Panc1 (cell line): ENCODE results near the gene MTUS2. TPM values are rescaled to one million over a fixed set of nuclear protein-coding genes. Genes with fewer than 3 reads are reported as not detected.

Source experiments
- ATAC-seq: fragments of 200-7000 bp; cut with Tn5 transposase; 2 replicates; pipeline ENCODE4 v1.9.1; 2020; ENCODE audit warnings: mild to moderate bottlenecking, moderate library complexity
- BruUV-seq: library from RNA; stranded (reverse); fragments of 400-500 nt; replicated peaks from 2 replicates; lab custom pipeline; 2021; lab: Mats Ljungman, UMichigan
- CTCF ChIA-PET: fragments of 300-600 bp; sonication (Branson Sonifier 250); formaldehyde crosslinking; loops from one replicate; lab custom pipeline; 2022; ENCODE audit warnings: antibody characterized with exemption; lab: Charles Lee
- POLR2A ChIA-PET: fragments of 300-600 bp; sonication (Branson Sonifier 250); formaldehyde crosslinking; loops from one replicate; lab custom pipeline; 2022; ENCODE audit warnings: antibody characterized with exemption; lab: Charles Lee
- DNase-seq: peaks from one replicate; pipeline ENCODE4 v3.0.0-alpha.2; 2010; ENCODE audit warnings: low read depth, low spot score
- H3K27ac ChIP-seq: 2 replicates; pipeline ENCODE4 v1.5.1; 2011; ENCODE audit warnings: mild to moderate bottlenecking, low read length, inconsistent platforms
- H3K27me3 ChIP-seq: fragments of 200-500 bp; sonication (Bioruptor generic); 2 replicates; pipeline ENCODE4 v1.6.0; 2014; ENCODE audit warnings: low read length, inconsistent platforms; ENCODE audit not compliant: control insufficient read depth, insufficient read depth
- H3K36me3 ChIP-seq: fragments of 200-500 bp; sonication (Bioruptor generic); 2 replicates; pipeline ENCODE4 v1.5.1; 2014; ENCODE audit warnings: inconsistent platforms, mild to moderate bottlenecking, low read length, moderate library complexity; ENCODE audit not compliant: control insufficient read depth, insufficient read depth
- H3K4me1 ChIP-seq: 2 replicates; pipeline ENCODE4 v1.5.1; 2011; ENCODE audit warnings: inconsistent platforms, mild to moderate bottlenecking, low read length, moderate library complexity; ENCODE audit not compliant: control insufficient read depth, insufficient read depth
- H3K4me3 ChIP-seq, 2 experiments: 2 replicates each; pipeline ENCODE4 v1.5.1; 2011 to 2012; ENCODE audit warnings: low read depth in 2 of 2, low read length in 2 of 2, mild to moderate bottlenecking in 2 of 2, inconsistent platforms in 1 of 2, moderate library complexity in 1 of 2
- H3K9me3 ChIP-seq: fragments of 200-500 bp; sonication (Bioruptor generic); 2 replicates; pipeline ENCODE4 v1.5.1; 2014; ENCODE audit warnings: low read depth, mild to moderate bottlenecking, inconsistent platforms, low read length, moderate library complexity; ENCODE audit not compliant: control insufficient read depth, insufficient read depth
- CTCF ChIP-seq: fragments of 450-650 bp; IDR thresholded peaks from 2 replicates; pipeline ENCODE4 v1.5.1; 2017; ENCODE audit warnings: mild to moderate bottlenecking
- POLR2AphosphoS5 ChIP-seq: IDR thresholded peaks from 2 replicates; pipeline ENCODE4 v1.6.1; 2012; ENCODE audit warnings: mild to moderate bottlenecking, low read depth, low read length, moderate library complexity
- REST ChIP-seq, 2 experiments: IDR thresholded peaks; 2 replicates each; pipeline ENCODE4 v1.6.1; 2011 to 2012; ENCODE audit warnings: low read depth in 2 of 2, control low read depth in 1 of 2, low read length in 1 of 2, mild to moderate bottlenecking in 1 of 2, moderate library complexity in 1 of 2; ENCODE audit not compliant: insufficient read depth in 1 of 2
- SIN3A ChIP-seq: IDR thresholded peaks from 2 replicates; pipeline ENCODE4 v1.6.1; 2012; ENCODE audit warnings: low read depth, mild to moderate bottlenecking, low read length, moderate library complexity, borderline replicate concordance; ENCODE audit not compliant: insufficient read depth
- TCF7L2 ChIP-seq: IDR thresholded peaks from 2 replicates; pipeline ENCODE4 v1.6.1; 2011; ENCODE audit warnings: mild to moderate bottlenecking, low read depth, low read length, inconsistent platforms
- in situ Hi-C: cut with HindIII; loops from 2 replicates; pipeline ENCODE4 v1.10.0; 2016; ENCODE audit warnings: low sequenced_read_pairs, low pct_unique_long_range_greater_than_20kb
- intact Hi-C: fragments of 100-400 bp; cut with micrococcal nuclease; formaldehyde crosslinking; loops from one replicate; pipeline ENCODE4 v1.10.0; 2022; ENCODE audit not compliant: unreplicated experiment
- total RNA-seq: library from RNA; stranded (reverse); gene quantifications from one replicate; pipeline ENCODE4 v1.2.1, GENCODE V29; 2021; ENCODE audit not compliant: unreplicated experiment

Gene MTUS2
- total RNA-seq, 1 experiment from 2014 or later: 0.05 TPM

DNA sequence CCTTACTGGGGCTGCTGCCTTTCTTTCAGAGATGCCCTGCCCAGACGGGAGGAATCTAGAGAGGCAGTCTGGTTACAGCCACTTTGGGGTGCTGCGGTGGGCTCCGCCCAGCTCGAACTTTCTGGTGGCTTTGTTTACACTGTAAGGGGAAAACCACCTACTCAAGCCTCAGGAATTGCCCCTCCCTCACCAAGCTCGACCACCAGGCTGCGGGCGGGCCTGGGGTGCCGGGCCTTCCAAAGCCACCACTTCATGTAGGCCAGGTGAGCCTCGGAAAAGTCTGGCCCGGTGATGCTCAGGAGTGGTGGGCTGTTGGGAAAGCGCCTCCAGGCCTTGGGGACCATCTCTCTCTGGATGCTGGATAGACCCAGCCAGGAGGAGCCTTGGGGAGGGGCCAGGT is 218.6 kb downstream of the MTUS2 start:
- Histone ChIP-seq H3K27me3 (no peaks in the 10 kb centered on the region), H3K36me3 (no peaks in the 10 kb centered on the region), H3K9me3 (no peaks in the 10 kb centered on the region), H3K4me1 (no peaks in the 10 kb centered on the region), H3K4me3 (no peak overlapping the region), H3K27ac (no peak overlapping the region)
- in situ Hi-C loops (no loop called here), intact Hi-C loops (no loop called here)
- ATAC-seq (no peak), DNase-seq (no peak)
- CTCF ChIA-PET: no interaction called here
- POLR2A ChIA-PET: no interaction called here
- TF ChIP-seq TCF7L2 (no peak), SIN3A (no peak), POLR2AphosphoS5 (no peak), REST (IDR thresholded peaks at IDR 0.05; ENCODE audit: insufficient read depth in 1 of 2, low read depth in 2 of 2, low read length in 1 of 2) (no peak), CTCF (no peak)
- no TSS peak for BruUV-seq

- no TSS peak for BruUV-seq
- H3K27ac ChIP-seq: no peak overlapping the region
- POLR2A ChIA-PET: no interaction called here
- no peaks in the 10 kb centered on the region for H3K27me3 ChIP-seq
- no peak overlapping the region for H3K4me3 ChIP-seq
- CTCF ChIA-PET: no interaction called here
- H3K4me1 ChIP-seq: no peaks in the 10 kb centered on the region
- no peak for DNase-seq
- TF ChIP-seq TCF7L2 (no peak), REST (IDR thresholded peaks at IDR 0.05; ENCODE audit: insufficient read depth in 1 of 2, low read depth in 2 of 2, low read length in 1 of 2) (no peak), POLR2AphosphoS5 (no peak), SIN3A (no peak), CTCF (no peak)
- no peak for ATAC-seq
- in situ Hi-C loops (no loop called here), intact Hi-C loops (no loop called here)
- no peaks in the 10 kb centered on the region for H3K36me3 ChIP-seq
- H3K9me3 ChIP-seq: no peaks in the 10 kb centered on the region
These were observed 219.1 kb downstream of the MTUS2 start for GRCh38 chr13:29039212-29039611.
